Head of caudate nucleus (tissue), 42 donors: ENCODE results near the gene SLX4IP.

Experiments used
- DNase-seq, 42 donors: peaks; one replicate each; pipeline versions ENCODE4 v3.0.0 to v3.0.0-alpha.2; 2020 to 2021; ENCODE audit warnings: mixed read lengths in 7 of 42
- intact Hi-C: fragments of 100-400 bp; cut with DNase I; formaldehyde crosslinking; loops from one replicate; pipeline ENCODE4 v1.15.0; 2022

The SLX4IP gene

DNA sequence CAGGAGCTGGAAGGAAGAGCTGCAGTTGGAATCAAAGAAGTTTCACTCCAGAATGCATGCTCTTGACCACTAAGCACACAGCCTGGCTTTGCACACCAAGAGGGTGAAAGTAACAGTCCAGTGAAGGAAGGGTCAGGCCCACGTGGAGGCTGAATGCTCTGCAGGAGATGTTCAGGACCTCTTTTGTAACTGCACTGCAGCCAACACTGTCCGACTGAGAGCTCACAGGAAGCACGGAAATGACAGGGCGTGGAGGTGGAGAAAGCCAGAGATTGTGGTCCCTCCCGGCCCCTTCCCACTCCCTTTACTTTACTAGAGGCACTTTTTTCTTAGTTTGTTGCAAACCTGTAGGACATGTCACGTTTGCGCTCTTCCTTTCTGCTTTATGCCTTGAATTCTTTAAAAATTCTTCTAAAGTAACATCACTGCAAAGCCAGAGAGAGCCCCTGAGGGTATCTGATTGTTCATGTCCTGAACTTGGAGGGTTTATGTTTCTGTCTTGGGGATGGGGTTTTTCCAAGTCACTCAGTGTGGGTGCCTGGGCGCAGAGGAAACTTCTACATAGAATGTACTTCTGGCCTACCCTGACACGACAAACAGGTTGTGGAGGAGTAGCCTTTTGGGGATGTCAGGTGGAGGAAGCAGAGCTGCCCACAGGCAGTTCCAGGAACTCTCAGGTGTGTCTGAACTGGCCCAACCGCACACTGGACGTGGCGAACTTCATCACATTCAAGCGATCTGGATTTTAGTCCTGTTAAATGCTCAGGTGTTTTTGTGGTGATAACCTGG lies 197.8 kb downstream of the SLX4IP start:
- no peak for DNase-seq
- intact Hi-C loops: no loop called here

DNA sequence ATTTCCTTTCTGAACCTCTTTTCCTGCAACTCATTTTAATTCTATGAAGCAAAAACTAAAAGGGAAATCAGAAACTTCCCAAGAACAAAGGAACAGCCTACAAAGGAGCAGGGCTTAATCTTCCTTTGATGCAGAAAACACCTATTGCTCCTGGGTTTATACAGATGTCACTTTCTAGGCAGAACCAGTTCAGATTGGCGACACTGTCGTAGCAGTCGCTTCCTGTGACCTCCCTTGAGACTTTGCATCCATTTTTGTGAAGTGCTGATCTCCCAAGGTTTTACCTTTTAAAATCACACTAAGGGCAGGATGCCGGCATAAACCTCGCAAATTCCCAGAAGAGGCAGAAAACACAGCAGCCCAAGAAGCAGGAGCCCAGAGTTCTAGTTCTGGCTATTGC lies 198.6 kb downstream of the SLX4IP start:
- intact Hi-C loops: no loop called here
- no peak for DNase-seq

GRCh38 chr20:10634211-10634610 lies 199.1 kb downstream of the SLX4IP start:
- intact Hi-C loops: no loop called here
- no peak for DNase-seq

GRCh38 chr20:10634683-10635411 lies 199.7 kb downstream of the SLX4IP start:
- intact Hi-C loops: no loop called here
- DNase-seq: no peak

DNA sequence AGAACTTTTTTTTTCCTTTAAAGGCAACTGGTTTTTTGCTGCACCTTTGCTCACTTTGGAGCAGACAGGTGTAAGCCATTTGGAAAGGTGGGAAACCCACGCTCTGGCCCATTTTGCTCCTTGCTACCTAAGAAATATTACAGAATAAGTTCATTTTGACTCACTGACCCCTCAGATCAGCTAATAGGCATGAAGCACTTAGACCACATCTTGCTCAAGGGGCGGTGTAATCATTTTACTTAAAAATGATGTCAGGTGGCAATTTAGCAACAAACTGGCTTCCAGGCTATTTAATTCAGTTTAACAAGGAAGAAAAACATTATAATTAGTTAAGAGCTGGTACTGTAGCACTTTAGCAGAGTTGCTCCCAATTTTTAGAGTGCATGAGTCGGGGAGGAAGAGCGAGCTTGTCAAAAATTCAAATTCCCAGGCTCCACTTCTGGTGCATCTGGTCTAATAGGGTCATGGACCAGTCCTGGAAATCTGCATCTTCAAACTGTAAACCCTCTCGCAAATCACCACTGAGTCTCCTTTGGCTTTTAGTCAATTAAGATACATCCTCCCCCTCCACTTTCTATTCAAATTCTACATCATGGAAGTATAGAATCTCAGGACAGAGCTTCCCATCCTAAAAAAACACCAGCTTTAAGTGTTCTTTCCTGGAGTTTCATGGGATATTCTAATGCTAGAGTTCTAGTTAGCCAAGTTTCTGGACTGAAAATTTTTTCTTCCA lies 200.5 kb downstream of the SLX4IP start:
- no peak for DNase-seq
- intact Hi-C loops: no loop called here

DNA sequence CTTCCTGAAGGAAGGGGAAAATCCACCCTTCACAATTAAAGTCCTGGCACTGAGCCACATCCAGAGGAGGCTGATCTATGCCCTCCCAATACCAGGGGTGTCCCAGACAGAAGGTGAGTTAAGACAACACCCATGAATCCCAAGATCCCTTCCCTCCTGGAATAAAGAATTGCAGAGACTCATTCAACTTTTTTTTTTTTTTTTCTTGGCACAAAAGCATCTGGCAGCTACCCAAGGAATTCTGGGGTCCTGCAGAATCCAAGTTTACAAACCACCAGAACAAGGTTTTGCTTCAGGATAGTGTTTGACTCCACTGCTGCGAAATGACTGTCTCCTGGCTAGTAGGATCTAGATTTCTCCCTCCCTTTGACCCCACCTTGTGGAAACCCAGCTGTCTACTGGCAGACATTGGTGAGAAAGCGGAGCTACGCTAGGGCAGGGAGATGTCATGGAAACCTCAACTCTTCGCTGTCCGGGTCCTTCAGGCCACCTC lies 201.3 kb downstream of the SLX4IP start:
- DNase-seq: no peak
- intact Hi-C loops: no loop called here

GRCh38 chr20:10637031-10637559 lies 202.0 kb downstream of the SLX4IP start:
- intact Hi-C loops: no loop called here
- no peak for DNase-seq

GRCh38 chr20:10637563-10637962 lies 202.5 kb downstream of the SLX4IP start:
- no peak for DNase-seq
- intact Hi-C loops: no loop called here

DNA sequence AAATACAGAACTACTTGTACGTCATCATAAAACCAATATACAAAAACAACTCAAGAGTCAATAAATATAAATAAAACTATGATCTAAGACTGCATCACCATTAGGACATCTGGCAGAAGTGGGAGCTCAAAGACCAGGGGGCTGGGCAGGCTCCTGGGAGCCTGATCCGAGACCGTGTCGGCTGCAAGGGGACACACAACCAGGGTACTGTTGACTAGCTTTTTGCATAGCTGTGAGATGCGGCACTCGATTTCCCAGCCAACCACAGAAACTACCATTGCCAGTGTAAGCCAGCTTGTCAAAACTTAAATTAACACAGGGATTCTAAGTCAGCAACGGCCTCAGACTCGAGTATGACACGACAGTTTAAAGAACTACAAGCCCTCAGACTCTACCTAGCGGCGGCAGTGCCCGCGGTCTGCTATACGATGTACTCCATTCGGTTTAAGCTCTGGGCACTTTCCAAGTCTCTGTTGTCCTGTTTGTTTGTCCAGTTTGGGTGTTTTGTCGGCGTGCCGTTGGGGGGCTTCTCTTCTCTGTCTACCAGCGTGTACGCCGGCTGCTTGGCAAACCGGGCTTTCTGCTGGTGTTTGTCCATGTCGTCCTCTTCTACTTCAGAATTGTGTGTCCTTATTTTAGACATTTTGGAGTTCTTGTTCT lies 204.1 kb downstream of the SLX4IP start:
- intact Hi-C loops: no loop called here
- peak in 2 of 42 donors; percentile 17 to 33 for DNase-seq

GRCh38 chr20:10639737-10640556 lies 204.8 kb downstream of the SLX4IP start:
- peak in 29 of 42 donors; percentile 18 to 71 (median 46) for DNase-seq
- intact Hi-C loops: no loop called here

GRCh38 chr20:10640897-10641296 lies 205.8 kb downstream of the SLX4IP start:
- intact Hi-C loops: no loop called here

GRCh38 chr20:10641467-10641866 lies 206.4 kb downstream of the SLX4IP start:
- no peak for DNase-seq
- intact Hi-C loops: no loop called here

More at GRCh38 chr20:10640897-10641296, 205.8 kb downstream of the SLX4IP start:
- no peak for DNase-seq

GRCh38 chr20:10641893-10642292 lies 206.8 kb downstream of the SLX4IP start:
- intact Hi-C loops: no loop called here
- no peak for DNase-seq

DNA sequence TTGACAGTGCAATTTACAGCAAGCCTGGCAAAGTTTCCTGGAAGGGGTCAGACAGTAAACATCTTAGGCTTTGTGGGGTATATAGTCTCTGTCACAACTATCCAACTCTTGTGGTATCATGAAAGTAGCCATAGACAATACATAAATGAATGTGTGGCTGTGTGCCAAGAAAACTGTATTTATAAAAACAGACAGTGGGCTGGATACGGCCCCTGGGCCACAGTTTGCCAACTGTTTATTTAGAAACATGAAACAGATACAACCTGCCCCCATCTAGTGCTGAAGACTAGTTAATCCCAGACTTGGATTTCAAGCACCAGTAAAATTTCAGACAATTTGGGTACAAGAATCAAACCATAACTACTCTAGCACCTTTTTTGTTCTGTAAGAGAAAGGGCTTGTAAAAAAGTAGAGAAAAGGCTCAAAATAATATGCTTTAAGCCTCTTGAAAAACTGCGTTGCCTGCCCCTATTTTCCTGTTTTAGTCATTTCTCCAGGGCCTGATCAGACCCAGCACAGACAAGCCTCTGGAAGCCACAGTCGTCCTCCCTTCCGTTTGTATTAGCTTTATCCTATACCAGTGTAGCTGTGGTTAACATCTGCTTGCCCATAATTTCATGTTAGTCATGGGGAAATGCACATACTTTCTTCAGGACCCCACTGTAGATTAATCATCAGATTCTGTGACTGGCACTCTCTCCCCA lies 207.9 kb downstream of the SLX4IP start:
- intact Hi-C loops: no loop called here

DNA sequence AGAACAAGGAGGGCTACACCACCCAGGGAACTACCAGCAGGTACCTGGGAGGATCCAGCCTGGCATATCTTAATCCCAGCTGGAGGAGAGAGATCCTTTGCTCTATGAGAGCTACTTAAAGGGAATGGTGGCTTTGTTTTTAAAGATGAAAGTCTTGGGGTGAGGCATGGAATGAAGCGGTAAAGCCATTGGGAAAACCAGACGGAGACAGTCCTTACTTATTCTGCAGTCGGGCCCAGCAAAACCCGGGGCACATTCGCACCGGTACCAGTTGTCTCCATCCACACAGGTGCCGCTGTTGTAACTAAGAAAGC lies 208.4 kb downstream of the SLX4IP start:
- no peak for DNase-seq
- intact Hi-C loops: no loop called here

More for the DNA sequence above, 207.9 kb downstream of the SLX4IP start:
- no peak for DNase-seq

- DNase-seq: no peak
Measured at GRCh38 chr20:10644458-10645204, 209.5 kb downstream of the SLX4IP start.

GRCh38 chr20:10645205-10645570 lies 210.1 kb downstream of the SLX4IP start:
- intact Hi-C loops: no loop called here
- no peak for DNase-seq

More at GRCh38 chr20:10644458-10645204, 209.5 kb downstream of the SLX4IP start:
- intact Hi-C loops: no loop called here
